HG02885 (cell line): ENCODE results near the gene RGSL1.
"Not testable (repeated sequence)": the region's sequence is repeated elsewhere in the genome, so short reads cannot be mapped to it uniquely, and the experiment has no call there.

ENCODE experiments used
- ATAC-seq: cut with Tn5 transposase; IDR thresholded peaks from one replicate; pipeline ENCODE4 v1.9.1; 2021; ENCODE audit warnings: mild to moderate bottlenecking; ENCODE audit not compliant: unreplicated experiment, poor library complexity

RGSL1 gene

DNA sequence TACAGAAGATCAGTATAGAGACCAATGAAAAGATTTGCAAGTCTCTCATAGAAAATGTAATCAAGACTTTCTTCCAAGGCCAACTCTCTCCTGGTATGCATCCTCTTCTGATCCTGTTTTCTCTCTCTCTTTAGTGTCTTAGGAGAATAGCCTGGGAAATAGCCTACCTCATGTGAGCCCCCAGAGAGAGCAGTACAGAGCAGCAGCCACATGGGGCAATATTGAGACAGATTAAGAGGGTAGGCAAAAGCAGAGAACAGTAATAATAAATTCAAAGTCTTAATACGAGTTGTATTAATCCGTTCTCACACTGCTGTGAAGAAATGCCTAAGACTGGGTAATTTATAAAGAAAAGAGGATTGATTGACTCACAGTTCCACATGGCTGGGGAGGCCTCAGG, 77.7 kb downstream of the RGSL1 start:
- no peak for ATAC-seq

GRCh38 chr1:182528206-182528605, 78.3 kb downstream of the RGSL1 start:
- ATAC-seq: not testable (repeated sequence)

DNA sequence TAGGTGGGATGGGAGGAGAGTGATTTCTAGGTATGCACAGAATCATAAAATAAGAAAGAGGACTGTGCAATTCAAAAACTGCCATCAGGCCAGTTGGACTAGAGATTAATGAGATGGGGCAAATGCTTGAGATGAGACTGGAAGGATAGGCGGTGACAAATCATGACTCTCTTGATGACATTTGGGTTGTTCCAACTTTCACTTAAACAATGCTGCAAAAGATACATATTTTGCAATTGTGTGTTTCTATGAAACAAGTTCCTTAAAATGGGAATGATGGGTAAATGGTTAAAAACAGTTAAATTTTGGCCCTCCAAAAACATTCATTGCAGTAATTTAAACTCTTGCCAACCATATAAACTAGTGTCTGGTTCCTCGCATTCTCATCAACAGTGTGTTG, 84.0 kb downstream of the RGSL1 start:
- ATAC-seq: no peak

DNA sequence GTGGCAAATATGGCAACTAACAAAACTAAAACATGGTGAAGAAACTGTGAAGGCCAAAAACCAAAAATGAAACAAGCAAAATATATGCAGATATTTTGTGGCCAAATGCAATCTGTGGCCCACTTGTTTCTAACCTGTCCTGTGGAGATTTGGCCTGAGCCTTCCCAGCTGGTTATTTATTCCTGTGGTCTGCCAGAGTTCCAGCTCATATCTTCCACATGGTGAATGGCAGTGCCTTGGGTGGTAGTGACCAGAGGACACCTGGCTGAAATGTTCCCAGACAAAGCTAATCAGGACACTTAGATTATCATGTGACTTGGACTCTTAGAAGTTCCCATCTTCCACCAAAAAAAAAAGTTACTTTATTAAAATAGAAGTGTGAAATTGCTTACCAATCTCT, 99.4 kb downstream of the RGSL1 start:
- no peak for ATAC-seq

DNA sequence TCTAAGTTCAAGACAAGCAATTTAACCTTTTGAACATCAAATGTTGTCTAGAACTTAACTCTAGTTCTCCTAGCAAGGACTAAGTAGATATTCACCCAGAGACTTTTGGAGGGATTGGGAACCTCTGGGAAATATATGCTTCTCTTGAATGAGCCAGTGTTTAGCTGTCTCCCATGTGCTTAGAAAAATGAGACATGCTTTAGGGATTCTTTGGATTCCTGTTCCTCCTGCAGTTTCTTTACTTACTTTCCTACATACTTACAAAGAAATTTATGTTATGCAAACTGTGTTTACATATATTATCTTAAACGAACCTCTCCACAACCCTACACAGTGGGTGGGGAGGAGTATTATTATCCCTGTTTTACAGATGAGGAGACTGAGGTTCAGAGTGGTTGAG, 99.9 kb downstream of the RGSL1 start:
- no peak for ATAC-seq

DNA sequence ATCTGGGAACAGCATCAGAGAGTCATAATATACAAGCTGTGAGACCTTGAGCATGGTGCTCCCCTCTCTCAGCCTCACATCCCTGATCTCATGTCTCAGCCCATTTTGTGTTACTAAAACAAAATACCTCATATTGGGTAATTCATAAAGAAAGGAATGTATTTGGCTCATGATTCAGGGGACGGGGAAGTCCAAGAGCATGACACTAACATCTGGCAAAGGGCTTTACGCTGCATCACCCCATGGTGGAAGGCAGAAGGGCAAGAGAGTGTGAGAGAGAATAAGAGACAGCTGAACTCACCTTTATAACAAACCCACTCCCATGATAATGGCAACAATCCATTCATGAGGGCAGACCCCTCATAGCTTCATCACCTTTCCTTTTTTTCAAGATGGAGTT, 102.6 kb downstream of the RGSL1 start:
- ATAC-seq: no peak

- ATAC-seq: no peak
These were observed 105.5 kb downstream of the RGSL1 start for GRCh38 chr1:182555493-182555892.

DNA sequence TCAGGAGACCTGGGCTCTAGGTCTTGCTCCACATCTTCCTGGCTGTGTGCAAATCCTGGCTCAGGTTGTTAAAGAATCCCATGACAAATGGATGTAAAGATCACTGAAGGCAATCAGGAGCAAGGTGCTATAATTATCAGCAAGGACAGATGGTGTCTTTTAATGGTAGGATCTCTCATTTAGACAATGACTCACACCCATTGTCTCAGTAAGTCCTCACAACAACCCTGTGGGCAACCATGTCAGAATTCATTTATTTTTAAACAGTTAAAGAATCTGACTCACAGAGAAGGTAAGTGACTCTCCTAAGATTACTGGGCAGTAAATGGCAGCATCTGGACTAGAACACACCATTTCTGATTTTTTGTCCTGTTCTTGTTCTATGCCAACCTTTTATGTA, 106.3 kb downstream of the RGSL1 start:
- no peak for ATAC-seq

DNA sequence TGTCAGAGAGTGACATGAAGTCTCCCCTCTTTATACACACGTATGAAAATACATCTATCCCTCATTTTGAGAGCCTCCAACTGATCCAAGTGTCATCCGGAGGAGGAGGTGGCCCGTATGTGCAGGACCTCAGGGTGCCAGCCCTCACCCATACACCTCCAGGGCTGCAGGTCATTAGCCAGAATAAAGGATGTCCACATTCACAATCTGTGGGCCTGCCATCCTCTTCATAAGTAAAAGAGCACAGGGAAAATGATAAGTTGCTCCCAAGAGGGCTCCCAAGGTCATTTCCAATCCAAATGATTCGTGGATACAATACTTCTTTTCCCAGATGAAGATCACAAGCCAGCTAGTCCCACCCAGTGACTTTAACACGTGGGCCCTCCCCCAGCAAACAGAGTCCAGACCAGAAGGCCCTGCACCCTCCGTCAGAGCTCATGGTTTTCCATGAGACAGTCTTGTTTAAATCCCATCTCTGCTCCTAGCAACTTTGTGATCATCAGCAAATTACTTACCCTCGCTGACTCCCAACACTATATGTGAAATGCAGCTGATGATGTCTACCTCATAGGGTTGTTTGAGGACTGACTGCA, 110.5 kb downstream of the RGSL1 start:
- ATAC-seq: no peak

DNA sequence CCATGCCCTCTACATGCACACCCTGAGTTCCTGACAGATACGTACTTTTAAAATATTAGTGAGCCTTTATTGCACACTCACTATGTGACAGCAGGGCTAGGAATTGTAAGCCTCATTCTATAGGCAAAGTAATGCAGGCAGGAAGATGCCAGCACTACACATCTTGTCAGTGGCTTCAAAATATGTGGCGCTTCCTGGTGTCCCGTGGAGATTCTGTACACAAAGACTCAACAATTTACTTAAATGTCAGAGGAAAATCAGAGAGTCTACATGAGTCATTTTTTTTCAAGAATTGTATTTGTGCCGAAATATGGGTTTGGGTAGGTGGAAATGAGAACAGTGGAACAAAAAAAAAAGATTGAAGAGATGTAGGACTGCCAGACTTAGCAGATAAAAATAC, 111.5 kb downstream of the RGSL1 start:
- no peak for ATAC-seq

- no peak for ATAC-seq
These were observed 113.1 kb downstream of the RGSL1 start for GRCh38 chr1:182563095-182563494.

DNA sequence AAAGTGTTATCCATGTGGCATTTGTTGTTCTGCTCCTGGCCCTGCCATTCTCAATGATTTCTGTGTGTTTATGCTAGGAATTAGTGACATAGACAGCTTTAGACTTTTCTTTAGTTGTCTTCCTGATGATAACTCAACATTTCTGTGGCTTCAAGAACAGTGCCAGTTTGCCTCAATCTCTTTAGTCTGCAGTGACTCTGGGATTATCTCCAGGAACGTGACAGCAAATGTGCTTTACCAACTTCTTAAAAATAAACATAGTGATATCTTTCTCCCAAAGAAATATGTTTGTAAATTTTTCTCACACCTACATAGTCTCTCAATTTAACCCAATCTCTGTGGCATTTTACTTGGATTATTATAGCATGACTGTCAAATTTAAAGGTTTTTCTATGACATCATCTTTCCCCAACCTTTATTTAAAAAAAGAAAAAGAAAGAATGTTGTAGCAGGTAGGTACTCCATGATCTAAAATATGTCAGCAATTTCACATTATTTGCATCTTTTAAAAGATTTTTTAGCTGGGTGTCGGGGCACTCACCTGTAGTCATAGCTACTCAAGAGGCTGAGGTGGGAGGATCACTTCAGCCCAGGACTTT, 114.6 kb downstream of the RGSL1 start:
- no peak for ATAC-seq

DNA sequence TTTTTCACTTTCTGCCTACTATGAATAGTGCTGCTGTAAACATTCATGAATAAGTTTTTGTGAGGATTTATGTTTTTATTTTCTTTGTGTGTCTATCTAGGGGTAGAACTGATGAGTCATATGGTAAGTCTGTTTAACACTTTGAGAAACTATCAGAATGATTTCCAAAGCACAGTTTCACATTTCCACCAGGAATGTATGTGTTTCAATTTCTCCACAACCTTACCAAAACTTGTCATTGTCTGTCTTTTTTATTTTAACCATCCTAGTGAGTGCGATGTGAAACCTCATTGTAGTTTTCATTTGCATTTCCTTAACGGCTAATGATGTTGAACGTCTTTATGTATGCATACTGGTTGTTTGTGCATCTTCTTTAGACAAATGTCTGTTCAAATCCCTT, 115.6 kb downstream of the RGSL1 start:
- ATAC-seq: no peak

GRCh38 chr1:182567629-182568028, 117.7 kb downstream of the RGSL1 start:
- no peak for ATAC-seq

GRCh38 chr1:182568647-182569284, 118.8 kb downstream of the RGSL1 start:
- peak; percentile 61 for ATAC-seq

DNA sequence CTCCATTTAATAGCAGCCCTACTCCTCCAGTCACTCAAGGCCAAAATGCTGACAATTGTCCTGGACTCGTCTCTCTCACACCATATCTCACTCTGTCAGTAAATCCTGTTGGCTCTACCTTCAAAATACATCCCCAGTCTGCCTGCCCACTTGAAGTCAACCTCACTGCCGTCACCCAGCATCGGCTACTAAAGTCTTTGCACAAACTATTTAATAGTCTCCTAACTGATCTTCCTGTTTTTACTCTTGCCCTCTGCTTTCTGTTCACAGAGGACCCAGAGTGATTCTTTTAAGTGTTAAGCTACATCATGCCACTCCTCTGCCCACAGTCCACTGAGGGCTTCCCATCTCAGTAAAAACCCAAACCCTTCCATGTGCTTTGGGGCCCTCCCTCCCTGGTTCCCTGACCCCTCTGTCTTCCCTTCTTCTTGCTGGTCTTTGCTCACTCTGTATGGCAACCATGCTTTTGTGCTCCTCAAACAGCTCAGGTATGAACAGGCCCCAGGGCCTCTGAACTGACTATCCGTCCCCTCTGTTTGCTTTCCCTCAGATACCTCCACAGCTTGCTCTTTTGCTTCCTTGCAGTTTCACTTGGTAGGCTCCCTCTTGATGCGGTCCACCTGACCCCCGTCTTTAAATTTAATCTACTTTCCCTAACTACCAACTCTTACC, 120.1 kb downstream of the RGSL1 start:
- no peak for ATAC-seq

DNA sequence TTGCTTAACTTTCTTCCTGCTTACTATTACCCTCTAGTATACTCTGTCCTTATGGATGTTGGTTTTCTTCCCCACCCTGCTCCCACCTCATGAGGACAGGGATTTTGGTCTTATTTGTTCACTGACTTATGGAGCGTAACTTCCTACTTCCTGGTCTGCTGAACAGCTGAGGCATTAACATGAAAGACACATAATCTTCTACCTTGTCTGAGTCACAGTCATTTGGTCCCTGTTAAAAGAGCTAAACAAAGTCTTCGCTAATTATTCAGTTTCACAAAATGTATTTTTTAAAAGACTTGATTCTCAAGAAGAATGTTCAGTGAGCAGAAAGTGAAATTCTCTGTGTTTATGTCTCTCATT, 120.6 kb downstream of the RGSL1 start:
- no peak for ATAC-seq

- no peak for ATAC-seq
These were observed 124.2 kb downstream of the RGSL1 start for GRCh38 chr1:182574156-182574555.

- no peak for ATAC-seq
These were observed 125.7 kb downstream of the RGSL1 start for GRCh38 chr1:182575540-182576149.

GRCh38 chr1:182580736-182581135, 130.8 kb downstream of the RGSL1 start:
- no peak for ATAC-seq

GRCh38 chr1:182584746-182585145, 134.8 kb downstream of the RGSL1 start:
- ATAC-seq: no peak
